OCI-LY1 (cell line): ENCODE measurements around the gene RENBP.

Source experiments
- EZH2 ChIP-seq: fragments of 200-600 bp; sonication (generic), shearing (Covaris generic); IDR thresholded peaks from 2 replicates; pipeline ENCODE4 v1.8.0; 2017; ENCODE audit warnings: borderline replicate concordance, mixed run types, mild to moderate bottlenecking, antibody characterized with exemption, low read length, moderate library complexity, mixed read lengths
- TF ChIP-seq, protein P1 (sequence below): fragments of 200-600 bp; sonication (generic), shearing (Covaris generic); IDR thresholded peaks from 2 replicates; pipeline ENCODE4 v1.5.1; 2017; ENCODE audit warnings: mild to moderate bottlenecking, antibody characterized with exemption, low read length, moderate library complexity, mixed read lengths

DNA sequence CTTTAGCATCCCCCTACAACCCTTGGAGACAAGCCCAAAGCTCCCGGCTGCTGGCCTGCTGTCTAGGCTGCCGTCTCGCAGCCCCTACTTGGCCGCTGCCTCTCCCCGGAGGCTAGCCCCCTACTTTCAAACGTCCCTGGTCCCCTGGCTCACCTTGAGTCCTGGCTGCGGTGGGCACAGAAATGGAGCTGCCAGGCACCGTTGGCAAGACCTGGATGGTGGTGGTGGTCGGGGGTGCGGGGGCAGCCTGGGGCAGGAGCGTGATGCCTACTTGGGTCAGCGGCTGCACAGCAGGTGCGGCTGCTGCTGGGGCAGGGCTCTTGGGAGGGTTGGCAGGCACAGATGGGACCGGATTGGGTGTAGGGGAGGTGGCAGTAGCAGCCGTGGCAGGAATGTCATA lies 15.2 kb upstream of the RENBP start:
- TF ChIP-seq, protein P1, sequence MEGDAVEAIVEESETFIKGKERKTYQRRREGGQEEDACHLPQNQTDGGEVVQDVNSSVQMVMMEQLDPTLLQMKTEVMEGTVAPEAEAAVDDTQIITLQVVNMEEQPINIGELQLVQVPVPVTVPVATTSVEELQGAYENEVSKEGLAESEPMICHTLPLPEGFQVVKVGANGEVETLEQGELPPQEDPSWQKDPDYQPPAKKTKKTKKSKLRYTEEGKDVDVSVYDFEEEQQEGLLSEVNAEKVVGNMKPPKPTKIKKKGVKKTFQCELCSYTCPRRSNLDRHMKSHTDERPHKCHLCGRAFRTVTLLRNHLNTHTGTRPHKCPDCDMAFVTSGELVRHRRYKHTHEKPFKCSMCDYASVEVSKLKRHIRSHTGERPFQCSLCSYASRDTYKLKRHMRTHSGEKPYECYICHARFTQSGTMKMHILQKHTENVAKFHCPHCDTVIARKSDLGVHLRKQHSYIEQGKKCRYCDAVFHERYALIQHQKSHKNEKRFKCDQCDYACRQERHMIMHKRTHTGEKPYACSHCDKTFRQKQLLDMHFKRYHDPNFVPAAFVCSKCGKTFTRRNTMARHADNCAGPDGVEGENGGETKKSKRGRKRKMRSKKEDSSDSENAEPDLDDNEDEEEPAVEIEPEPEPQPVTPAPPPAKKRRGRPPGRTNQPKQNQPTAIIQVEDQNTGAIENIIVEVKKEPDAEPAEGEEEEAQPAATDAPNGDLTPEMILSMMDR: no peak
- TF ChIP-seq EZH2: no peak
